Activated T-helper 2 cell treated with anti-CD3 and anti-CD28 coated beads, Interferon-gamma antibody, Interleukin-2, Interleukin-4, amounts not matched to agents 10 μg/mL and 5 μg/mL and 100 μg/mL, durations not matched to agents 14 hours and 24 hours and 36 hours (primary cell): ENCODE measurements around the gene PRND. TPM values are rescaled to one million over a fixed set of nuclear protein-coding genes. Genes with fewer than 3 reads are reported as not detected.
"Not testable (repeated sequence)": the region's sequence is repeated elsewhere in the genome, so short reads cannot be mapped to it uniquely, and the experiment has no call there.

ENCODE experiments used
- DNase-seq: peaks from one replicate; pipeline ENCODE4 v3.0.0; 2021; ENCODE audit warnings: low spot score
- H3K27ac Mint-ChIP-seq: one replicate; pipeline ENCODE4 v1.8.0; 2021; ENCODE audit warnings: mixed read lengths
- H3K27me3 Mint-ChIP-seq: one replicate; pipeline ENCODE4 v1.8.0; 2021; ENCODE audit warnings: low read depth, mixed read lengths
- H3K36me3 Mint-ChIP-seq: one replicate; pipeline ENCODE4 v1.8.0; 2021; ENCODE audit warnings: low read depth, mixed read lengths
- H3K4me1 Mint-ChIP-seq: one replicate; pipeline ENCODE4 v1.8.0; 2021; ENCODE audit warnings: low read depth, mixed read lengths
- H3K4me3 Mint-ChIP-seq: one replicate; pipeline ENCODE4 v1.8.0; 2021; ENCODE audit warnings: low read depth, mild to moderate bottlenecking, moderate library complexity, mixed read lengths
- H3K9me3 Mint-ChIP-seq: one replicate; pipeline ENCODE4 v1.8.0; 2021; ENCODE audit warnings: mixed read lengths
- intact Hi-C: fragments of 100-400 bp; cut with micrococcal nuclease; formaldehyde crosslinking; loops from one replicate; pipeline ENCODE4 v1.15.1; 2023
- total RNA-seq: library from RNA; stranded (reverse); gene quantifications from 2 replicates; pipeline ENCODE4 v1.2.3, GENCODE V29; 2022

The PRND gene
- total RNA-seq, 1 donor from 2014 or later = not detected

GRCh38 chr20:4691753-4692152, 30.0 kb upstream of the PRND start:
- DNase-seq = no peak
- H3K36me3 Mint-ChIP-seq = peaks cover 78% of the 10 kb centered on the region
- no peak overlapping the region for H3K27ac Mint-ChIP-seq

DNA sequence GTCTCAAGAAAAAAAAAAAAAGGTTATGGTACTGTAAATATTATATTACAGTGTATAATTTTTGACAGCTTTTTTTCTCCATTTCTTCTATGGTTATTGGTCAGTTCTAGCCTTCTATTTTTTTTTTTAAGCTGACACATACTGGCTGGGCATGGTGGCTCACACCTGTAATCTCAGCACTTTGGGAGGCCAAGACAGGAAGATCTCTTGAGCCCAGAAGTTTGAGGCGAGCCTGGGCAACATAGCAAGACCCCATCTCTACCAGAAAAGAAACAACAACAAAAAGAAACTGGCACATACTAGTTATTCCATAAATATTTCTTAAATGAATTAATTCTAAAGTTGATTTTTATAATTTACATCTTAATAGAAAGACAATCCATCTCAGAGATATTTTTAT, 27.6 kb upstream of the PRND start:
- H3K4me1 Mint-ChIP-seq = peaks cover 47% of the 10 kb centered on the region
- intact Hi-C loops = no loop called here
- no peaks in the 10 kb centered on the region for H3K9me3 Mint-ChIP-seq
- peaks cover 72% of the 10 kb centered on the region for H3K36me3 Mint-ChIP-seq
- no peak overlapping the region for H3K4me3 Mint-ChIP-seq
- DNase-seq = no peak
- no peak overlapping the region for H3K27ac Mint-ChIP-seq
- no peaks in the 10 kb centered on the region for H3K27me3 Mint-ChIP-seq

More at GRCh38 chr20:4691753-4692152, 30.0 kb upstream of the PRND start:
- Mint-ChIP-seq H3K27me3 (no peaks in the 10 kb centered on the region), H3K4me3 (no peak overlapping the region), H3K4me1 (peaks cover 54% of the 10 kb centered on the region), H3K9me3 (no peaks in the 10 kb centered on the region)
- intact Hi-C loops = no loop called here

DNA sequence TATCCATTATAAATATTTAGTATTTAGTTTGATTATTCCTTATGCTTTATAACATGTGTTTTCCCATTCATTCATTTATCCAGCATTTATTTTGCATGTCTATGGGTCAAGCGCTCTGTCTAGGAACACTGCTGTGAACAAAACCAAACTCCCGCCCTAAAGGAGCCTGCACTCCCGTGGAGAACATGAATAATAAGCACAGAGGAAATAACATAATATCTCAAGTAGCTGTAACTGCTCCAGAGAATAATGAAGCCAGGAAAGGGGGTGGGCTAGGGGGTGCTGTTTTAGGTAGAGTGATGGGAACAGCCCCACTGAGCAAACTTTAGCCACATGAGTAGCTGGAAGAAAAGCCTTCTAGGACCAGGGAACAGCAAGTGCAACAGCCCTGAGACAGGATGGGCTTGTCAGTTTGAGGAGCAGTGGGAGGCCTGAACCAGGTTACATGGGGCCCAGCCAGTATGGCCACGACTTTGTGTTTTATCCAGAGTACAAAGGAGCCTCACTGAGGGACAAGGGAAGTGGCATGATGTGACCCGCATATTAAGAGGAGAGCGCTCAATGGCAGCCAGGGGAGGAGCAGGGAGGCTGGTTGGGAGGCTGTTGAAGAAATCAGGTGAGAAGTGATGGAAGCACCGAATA, 24.4 kb upstream of the PRND start:
- Mint-ChIP-seq H3K4me1 (peaks cover 24% of the 10 kb centered on the region), H3K36me3 (peaks cover 64% of the 10 kb centered on the region)

GRCh38 chr20:4697831-4698221, 23.9 kb upstream of the PRND start:
- Mint-ChIP-seq H3K9me3 (no peaks in the 10 kb centered on the region), H3K36me3 (peaks cover 60% of the 10 kb centered on the region), H3K4me3 (no peak overlapping the region), H3K27ac (no peak overlapping the region), H3K4me1 (peaks cover 21% of the 10 kb centered on the region), H3K27me3 (no peaks in the 10 kb centered on the region)
- intact Hi-C loops = no loop called here
- DNase-seq = no peak

More for the DNA sequence above, 24.4 kb upstream of the PRND start:
- no peaks in the 10 kb centered on the region for H3K9me3 Mint-ChIP-seq
- intact Hi-C loops = no loop called here
- H3K4me3 Mint-ChIP-seq = no peak overlapping the region
- no peak overlapping the region for H3K27ac Mint-ChIP-seq
- no peak for DNase-seq
- H3K27me3 Mint-ChIP-seq = no peaks in the 10 kb centered on the region

DNA sequence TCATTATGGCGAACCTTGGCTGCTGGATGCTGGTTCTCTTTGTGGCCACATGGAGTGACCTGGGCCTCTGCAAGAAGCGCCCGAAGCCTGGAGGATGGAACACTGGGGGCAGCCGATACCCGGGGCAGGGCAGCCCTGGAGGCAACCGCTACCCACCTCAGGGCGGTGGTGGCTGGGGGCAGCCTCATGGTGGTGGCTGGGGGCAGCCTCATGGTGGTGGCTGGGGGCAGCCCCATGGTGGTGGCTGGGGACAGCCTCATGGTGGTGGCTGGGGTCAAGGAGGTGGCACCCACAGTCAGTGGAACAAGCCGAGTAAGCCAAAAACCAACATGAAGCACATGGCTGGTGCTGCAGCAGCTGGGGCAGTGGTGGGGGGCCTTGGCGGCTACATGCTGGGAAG, 22.5 kb upstream of the PRND start:
- Mint-ChIP-seq H3K36me3 (peaks cover 48% of the 10 kb centered on the region), H3K27me3 (no peaks in the 10 kb centered on the region), H3K4me3 (no peak overlapping the region), H3K9me3 (no peaks in the 10 kb centered on the region), H3K27ac (no peak overlapping the region), H3K4me1 (peaks cover 19% of the 10 kb centered on the region)
- no peak for DNase-seq
- intact Hi-C loops = no loop called here

- intact Hi-C loops = no loop called here
- no peak overlapping the region for H3K4me3 Mint-ChIP-seq
- H3K27ac Mint-ChIP-seq = no peak overlapping the region
- no peak for DNase-seq
- H3K27me3 Mint-ChIP-seq = no peaks in the 10 kb centered on the region
- H3K36me3 Mint-ChIP-seq = peaks cover 44% of the 10 kb centered on the region
- H3K9me3 Mint-ChIP-seq = no peaks in the 10 kb centered on the region
- H3K4me1 Mint-ChIP-seq = peaks cover 20% of the 10 kb centered on the region
These were observed 21.8 kb upstream of the PRND start for GRCh38 chr20:4699957-4700356.

- DNase-seq = no peak
- H3K27ac Mint-ChIP-seq = no peak overlapping the region
- peaks cover 9% of the 10 kb centered on the region for H3K4me1 Mint-ChIP-seq
- H3K27me3 Mint-ChIP-seq = no peaks in the 10 kb centered on the region
- intact Hi-C loops = no loop called here
- H3K4me3 Mint-ChIP-seq = no peak overlapping the region
- H3K36me3 Mint-ChIP-seq = peaks cover 20% of the 10 kb centered on the region
- no peaks in the 10 kb centered on the region for H3K9me3 Mint-ChIP-seq
These were observed 19.0 kb upstream of the PRND start for GRCh38 chr20:4702562-4703280.

DNA sequence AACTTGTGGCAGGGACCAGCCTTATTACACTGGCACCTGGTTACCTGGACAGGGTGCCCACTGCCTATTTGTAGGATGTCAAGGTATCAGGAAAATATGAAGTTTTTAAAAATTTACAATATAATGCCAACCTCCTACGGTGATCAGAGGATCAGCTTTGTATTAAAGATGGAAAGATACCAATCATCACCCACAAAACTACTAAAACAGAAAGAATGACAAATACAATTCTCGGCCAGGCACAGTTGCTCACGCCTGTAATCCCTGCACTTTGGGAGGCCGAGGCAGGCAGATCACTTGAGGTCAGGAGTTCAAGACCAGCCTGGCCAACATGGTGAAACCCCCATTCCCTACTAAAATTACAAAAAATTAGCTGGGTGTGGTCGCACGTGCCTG, 18.4 kb upstream of the PRND start:
- Mint-ChIP-seq H3K36me3 (peaks cover 17% of the 10 kb centered on the region), H3K4me1 (peaks cover 6% of the 10 kb centered on the region), H3K4me3 (no peak overlapping the region), H3K27ac (no peak overlapping the region), H3K9me3 (no peaks in the 10 kb centered on the region), H3K27me3 (no peaks in the 10 kb centered on the region)
- intact Hi-C loops = no loop called here
- no peak for DNase-seq

DNA sequence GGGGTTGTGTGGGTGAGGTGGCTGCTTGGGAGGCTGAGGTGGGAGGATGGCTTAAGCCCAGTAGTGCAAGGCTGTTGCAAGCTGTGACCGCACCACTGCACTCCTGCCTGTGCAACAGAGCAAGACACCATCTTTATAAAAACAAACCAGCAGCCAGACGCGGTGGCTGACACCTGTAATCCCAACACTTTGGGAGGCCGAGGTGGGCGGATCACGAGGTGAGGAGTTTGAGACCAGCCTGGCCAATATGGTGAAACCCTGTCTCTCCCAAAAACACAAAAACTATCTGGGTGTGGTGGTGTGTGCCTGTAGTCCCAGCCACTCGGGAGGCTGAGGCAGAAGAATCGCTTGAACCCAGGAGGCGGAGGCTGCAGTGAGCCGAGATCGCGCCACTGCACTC, 14.8 kb upstream of the PRND start:
- H3K9me3 Mint-ChIP-seq, intact Hi-C loops, DNase-seq, H3K27ac Mint-ChIP-seq, H3K27me3 Mint-ChIP-seq, H3K4me3 Mint-ChIP-seq, H3K36me3 Mint-ChIP-seq: not testable (repeated sequence)
- H3K4me1 Mint-ChIP-seq = peaks cover 13% of the 10 kb centered on the region

GRCh38 chr20:4708036-4708435, 13.7 kb upstream of the PRND start:
- Mint-ChIP-seq H3K36me3 (no peaks in the 10 kb centered on the region), H3K27me3 (peaks cover 2% of the 10 kb centered on the region), H3K9me3 (no peaks in the 10 kb centered on the region), H3K27ac (no peak overlapping the region), H3K4me3 (no peak overlapping the region), H3K4me1 (peaks cover 12% of the 10 kb centered on the region)
- intact Hi-C loops = no loop called here
- no peak for DNase-seq

DNA sequence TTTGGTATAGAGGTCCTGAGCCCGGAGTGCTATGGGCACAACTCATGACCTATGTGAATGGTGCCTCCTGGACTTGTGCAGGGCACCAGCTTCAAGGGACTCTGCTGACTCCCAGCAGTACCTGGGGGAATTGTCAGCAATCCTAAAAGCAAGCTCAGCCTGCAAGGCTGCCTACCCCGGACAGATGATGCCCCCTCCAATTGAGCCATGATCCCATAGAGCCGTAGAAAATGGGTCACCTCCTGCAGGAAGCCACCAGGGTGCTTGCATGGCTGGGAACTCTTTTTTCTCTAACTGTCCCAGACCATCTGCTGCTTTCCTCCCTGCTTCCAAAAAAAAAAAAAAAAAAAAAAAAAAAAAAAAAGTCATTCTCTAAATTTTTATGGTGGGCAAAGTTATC, 12.9 kb upstream of the PRND start:
- no peak for DNase-seq
- peaks cover 7% of the 10 kb centered on the region for H3K27me3 Mint-ChIP-seq
- H3K36me3 Mint-ChIP-seq = no peaks in the 10 kb centered on the region
- H3K4me3 Mint-ChIP-seq = no peak overlapping the region
- H3K9me3 Mint-ChIP-seq = no peaks in the 10 kb centered on the region
- H3K27ac Mint-ChIP-seq = no peak overlapping the region
- intact Hi-C loops = no loop called here
- H3K4me1 Mint-ChIP-seq = peaks cover 11% of the 10 kb centered on the region

DNA sequence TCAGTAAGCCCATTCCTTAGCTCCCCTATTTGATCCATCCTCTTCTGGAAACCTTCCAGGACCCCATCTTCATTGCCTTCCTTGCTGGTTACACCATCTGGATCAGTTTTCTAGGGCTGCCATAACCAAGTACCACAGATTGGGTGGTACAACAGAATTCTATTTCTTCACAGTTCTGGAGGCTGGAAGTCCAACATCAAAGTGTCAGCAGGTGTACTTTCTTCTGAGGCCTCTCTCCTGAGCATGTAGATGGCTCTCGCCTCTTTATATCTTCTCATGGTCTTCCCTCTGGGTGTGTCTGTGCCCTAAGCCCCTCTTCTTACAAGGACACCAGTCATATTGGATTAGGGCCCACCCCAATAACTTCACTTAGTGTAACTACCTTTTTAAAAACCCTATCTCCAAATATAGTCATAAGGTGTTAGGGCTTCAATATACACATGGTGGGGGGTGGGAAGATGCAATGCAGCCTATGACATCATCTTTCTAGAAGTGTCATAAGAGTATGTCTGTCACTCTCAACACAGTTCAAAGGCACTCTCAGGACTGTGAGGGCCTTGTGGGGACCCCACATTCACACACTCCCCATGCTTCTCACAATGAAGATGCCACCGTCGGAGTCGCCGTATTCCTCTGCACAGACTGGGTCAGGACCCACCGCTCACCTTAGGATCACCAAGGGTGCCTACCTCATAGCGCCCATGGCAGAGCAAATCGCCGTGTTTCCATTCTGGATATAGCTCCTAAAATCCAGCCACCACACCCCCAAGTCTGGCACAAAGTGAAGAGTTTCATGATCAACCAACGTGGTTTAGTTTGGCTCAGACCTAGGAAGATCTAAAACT, 12.2 kb upstream of the PRND start:
- Mint-ChIP-seq H3K4me1 (peaks cover 11% of the 10 kb centered on the region), H3K36me3 (no peaks in the 10 kb centered on the region), H3K27me3 (peaks cover 10% of the 10 kb centered on the region), H3K4me3 (no peak overlapping the region), H3K27ac (no peak overlapping the region), H3K9me3 (no peaks in the 10 kb centered on the region)
- DNase-seq = no peak
- intact Hi-C loops = no loop called here

GRCh38 chr20:4710106-4710475, 11.6 kb upstream of the PRND start:
- H3K27me3 Mint-ChIP-seq = peaks cover 10% of the 10 kb centered on the region
- peaks cover 10% of the 10 kb centered on the region for H3K4me1 Mint-ChIP-seq
- no peaks in the 10 kb centered on the region for H3K36me3 Mint-ChIP-seq
- H3K9me3 Mint-ChIP-seq = no peaks in the 10 kb centered on the region
- H3K4me3 Mint-ChIP-seq = no peak overlapping the region
- no peak for DNase-seq
- H3K27ac Mint-ChIP-seq = no peak overlapping the region
- intact Hi-C loops = no loop called here
